ENCODE data around the gene TMEM150B.

GRCh38 chr19:55322204-55322885 is 2.8 kb downstream of the TMEM150B start:
- TF ChIP-seq EZH2 (IDR thresholded peaks at IDR 0.05; ENCODE audit: borderline replicate concordance, insufficient read depth, low read length, poor library complexity, severe bottlenecking) (no peak), TAF1 (IDR thresholded peaks at IDR 0.05; ENCODE audit: low read depth) (no peak)
- TF ChIP-seq, protein P1, sequence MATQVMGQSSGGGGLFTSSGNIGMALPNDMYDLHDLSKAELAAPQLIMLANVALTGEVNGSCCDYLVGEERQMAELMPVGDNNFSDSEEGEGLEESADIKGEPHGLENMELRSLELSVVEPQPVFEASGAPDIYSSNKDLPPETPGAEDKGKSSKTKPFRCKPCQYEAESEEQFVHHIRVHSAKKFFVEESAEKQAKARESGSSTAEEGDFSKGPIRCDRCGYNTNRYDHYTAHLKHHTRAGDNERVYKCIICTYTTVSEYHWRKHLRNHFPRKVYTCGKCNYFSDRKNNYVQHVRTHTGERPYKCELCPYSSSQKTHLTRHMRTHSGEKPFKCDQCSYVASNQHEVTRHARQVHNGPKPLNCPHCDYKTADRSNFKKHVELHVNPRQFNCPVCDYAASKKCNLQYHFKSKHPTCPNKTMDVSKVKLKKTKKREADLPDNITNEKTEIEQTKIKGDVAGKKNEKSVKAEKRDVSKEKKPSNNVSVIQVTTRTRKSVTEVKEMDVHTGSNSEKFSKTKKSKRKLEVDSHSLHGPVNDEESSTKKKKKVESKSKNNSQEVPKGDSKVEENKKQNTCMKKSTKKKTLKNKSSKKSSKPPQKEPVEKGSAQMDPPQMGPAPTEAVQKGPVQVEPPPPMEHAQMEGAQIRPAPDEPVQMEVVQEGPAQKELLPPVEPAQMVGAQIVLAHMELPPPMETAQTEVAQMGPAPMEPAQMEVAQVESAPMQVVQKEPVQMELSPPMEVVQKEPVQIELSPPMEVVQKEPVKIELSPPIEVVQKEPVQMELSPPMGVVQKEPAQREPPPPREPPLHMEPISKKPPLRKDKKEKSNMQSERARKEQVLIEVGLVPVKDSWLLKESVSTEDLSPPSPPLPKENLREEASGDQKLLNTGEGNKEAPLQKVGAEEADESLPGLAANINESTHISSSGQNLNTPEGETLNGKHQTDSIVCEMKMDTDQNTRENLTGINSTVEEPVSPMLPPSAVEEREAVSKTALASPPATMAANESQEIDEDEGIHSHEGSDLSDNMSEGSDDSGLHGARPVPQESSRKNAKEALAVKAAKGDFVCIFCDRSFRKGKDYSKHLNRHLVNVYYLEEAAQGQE (IDR thresholded peaks at IDR 0.05; ENCODE audit: borderline replicate concordance): no peak
- TF ChIP-seq, protein P2, sequence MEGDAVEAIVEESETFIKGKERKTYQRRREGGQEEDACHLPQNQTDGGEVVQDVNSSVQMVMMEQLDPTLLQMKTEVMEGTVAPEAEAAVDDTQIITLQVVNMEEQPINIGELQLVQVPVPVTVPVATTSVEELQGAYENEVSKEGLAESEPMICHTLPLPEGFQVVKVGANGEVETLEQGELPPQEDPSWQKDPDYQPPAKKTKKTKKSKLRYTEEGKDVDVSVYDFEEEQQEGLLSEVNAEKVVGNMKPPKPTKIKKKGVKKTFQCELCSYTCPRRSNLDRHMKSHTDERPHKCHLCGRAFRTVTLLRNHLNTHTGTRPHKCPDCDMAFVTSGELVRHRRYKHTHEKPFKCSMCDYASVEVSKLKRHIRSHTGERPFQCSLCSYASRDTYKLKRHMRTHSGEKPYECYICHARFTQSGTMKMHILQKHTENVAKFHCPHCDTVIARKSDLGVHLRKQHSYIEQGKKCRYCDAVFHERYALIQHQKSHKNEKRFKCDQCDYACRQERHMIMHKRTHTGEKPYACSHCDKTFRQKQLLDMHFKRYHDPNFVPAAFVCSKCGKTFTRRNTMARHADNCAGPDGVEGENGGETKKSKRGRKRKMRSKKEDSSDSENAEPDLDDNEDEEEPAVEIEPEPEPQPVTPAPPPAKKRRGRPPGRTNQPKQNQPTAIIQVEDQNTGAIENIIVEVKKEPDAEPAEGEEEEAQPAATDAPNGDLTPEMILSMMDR (IDR thresholded peaks at IDR 0.05; ENCODE audit: poor library complexity, severe bottlenecking): no peak

Measured in neural cell (in vitro differentiated cells).